ENCODE results near the gene DEPDC4.

Gene DEPDC4

DNA sequence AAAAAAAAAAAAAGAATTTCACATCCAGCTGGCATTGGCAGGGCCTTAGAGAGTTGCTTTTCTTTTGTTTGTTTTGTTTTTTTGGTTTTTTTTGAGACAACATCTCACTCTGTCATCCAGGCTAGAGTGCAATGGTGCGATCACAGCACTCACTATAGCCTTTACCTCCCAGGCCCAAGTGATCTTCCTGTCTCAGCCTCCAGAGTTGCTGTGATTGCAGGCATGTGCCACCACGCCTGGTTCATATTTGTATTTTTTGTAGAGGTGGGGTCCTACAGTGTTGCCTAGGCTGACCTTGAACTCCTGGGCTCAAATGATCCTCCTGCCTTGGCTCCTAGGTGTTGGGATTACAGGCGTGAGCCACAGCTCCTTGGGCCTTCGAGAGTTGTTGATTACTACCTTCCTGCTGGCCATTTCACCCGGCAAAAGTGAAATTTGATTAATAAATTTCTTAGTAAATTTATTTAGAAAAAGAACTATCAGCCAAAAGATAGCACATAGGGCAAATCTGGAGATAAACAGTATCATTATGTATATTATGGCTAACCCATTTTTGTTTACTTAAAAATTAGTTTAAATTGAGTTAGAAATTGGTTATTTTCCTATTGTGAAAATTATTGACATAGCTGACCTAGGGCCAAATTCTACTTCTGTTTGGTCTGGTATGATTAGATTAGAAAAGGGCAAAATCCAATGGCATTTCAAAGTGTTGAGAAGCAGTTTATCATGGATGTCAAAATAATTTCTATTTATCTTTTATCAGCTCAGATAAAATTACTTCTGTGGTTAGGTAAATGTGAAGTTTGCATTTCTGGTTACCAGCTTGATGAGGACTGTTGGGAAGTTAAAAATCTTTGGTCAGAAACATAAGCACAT is 53.6 kb downstream of the DEPDC4 start:
- no peak for DNase-seq

DNA sequence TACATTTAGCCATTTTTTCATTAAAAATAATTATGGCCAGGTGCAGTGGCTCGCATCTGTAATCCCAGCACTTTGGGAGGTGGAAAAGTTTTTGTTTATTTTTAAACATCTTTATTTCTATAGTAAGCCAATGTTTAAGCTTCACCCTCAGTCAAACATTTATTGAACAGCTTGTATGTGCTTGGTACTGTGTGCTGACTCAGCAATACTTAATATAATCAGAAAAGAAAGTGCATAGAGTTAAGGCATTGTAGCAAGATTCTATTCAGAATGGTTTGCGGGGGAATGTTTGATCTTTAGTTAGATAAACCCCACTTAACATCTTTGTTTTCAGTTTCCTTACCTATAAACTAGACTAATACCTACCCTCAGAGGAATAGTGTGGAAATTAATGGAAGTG is 55.2 kb downstream of the DEPDC4 start:
- DNase-seq: no peak

DNA sequence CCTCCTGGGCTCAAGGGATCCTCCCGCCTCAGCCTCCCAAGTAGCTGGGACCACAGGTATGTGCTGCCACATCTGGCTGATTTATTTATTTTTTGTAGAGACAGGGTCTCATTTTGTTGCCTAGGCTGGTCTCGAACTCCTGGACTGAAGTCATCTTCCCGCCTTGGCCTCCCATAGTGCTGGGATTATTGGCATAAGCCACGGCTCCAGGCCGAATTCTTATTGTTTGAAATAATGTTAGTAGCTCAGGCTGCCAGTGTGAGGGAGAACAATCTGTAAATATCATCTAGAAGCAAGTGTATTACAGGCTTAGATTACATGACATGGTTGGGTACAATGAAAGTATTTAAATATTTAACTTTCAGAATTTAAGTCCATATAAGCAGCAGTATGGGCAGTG is 58.0 kb downstream of the DEPDC4 start:
- no peak for DNase-seq

DNA sequence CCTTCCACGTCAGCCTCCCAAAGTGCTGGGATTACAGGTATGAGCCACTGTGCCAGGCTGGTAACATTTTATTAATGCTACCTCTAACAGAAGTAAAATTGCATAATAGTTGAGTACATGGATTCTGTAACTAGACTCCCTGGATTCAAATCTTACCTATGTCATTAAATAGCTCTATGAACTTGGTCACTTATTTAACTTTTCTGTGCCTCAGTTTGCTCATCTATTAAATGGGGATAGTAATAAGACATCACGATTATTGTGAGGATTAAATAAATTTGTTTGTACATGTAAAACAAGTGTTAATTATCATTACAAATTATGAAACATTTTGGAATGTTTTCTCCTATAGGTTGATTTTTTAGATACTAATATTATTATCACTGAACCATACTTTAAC is 59.6 kb downstream of the DEPDC4 start:
- DNase-seq: no peak

DNA sequence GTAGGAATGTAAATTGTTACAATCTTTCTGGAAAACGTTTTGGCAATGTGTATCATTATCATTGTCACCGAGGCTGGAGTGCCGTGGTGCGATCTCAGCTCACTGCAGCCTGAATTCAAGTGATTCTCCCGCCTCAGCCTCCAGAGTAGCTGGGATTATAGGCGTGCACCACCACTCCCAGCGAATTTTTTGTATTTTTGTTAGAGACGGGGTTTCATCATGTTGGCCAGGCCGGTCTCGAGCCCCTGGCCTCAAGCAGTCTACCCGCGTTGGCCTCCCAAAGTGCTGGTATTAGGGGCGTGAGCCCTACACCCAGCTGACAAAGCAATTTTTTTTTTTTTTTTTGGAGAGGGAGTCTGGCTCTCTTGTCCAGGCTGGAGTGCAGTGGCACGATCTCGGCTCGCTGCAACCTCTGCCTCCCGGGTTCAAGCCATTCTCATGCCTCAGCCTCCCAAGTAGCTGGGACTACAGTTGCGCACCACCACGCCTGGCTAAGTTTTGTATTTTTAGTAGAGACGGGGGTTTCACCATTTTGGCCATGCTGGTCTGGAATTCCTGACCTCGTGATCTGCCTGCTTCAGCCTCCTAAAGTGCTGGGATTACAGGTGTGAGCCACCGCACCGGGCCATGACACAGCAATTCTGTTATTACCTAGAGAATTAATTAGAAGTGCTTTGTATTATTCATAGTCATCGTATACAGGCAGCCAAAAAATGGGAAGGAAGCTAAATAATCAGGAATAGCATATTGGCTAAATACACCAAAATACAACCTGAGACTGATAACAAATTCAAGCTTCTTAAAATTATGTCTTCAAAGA is 65.1 kb downstream of the DEPDC4 start:
- no peak for DNase-seq

DNA sequence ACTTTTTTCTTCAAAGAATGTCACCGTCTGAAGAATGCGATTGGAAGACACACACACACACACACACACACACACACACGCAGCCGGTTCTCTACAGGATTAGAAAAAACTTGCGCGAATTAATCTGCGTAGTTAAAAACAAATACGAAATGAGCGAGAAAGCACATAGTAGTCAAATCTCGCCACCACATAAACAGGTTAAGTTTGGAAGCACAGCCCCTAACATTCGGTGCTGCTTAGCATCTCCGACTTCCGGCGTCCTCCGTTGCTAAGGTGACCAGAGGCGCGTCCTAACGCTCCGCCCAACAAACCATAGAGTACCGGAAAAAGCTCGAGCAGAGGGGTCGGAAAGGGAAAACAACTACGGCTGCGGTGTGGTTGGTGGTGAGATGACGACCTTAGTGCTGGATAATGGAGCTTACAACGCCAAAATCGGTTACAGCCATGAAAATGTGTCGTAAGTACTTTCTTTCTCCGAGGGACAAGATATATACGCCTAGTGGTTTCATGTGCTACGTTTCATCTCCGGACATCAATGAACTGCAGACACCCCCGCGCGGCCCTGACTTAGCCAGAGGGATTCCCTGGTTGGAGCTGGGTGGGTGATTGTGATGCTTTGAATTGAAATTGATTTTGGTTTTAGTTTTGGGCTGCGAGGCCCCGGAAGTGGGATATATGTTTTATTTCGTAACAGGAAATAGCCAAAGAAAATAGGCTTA is 66.3 kb downstream of the DEPDC4 start, which contains the start of gene ACTR6:
ACTR6 (plus strand) TSS at position 353 of the 719 bp plus-strand sequence; CDS start at position 390, 37 bp downstream.
- DNase-seq: peak; percentile 92 to 98

DNA sequence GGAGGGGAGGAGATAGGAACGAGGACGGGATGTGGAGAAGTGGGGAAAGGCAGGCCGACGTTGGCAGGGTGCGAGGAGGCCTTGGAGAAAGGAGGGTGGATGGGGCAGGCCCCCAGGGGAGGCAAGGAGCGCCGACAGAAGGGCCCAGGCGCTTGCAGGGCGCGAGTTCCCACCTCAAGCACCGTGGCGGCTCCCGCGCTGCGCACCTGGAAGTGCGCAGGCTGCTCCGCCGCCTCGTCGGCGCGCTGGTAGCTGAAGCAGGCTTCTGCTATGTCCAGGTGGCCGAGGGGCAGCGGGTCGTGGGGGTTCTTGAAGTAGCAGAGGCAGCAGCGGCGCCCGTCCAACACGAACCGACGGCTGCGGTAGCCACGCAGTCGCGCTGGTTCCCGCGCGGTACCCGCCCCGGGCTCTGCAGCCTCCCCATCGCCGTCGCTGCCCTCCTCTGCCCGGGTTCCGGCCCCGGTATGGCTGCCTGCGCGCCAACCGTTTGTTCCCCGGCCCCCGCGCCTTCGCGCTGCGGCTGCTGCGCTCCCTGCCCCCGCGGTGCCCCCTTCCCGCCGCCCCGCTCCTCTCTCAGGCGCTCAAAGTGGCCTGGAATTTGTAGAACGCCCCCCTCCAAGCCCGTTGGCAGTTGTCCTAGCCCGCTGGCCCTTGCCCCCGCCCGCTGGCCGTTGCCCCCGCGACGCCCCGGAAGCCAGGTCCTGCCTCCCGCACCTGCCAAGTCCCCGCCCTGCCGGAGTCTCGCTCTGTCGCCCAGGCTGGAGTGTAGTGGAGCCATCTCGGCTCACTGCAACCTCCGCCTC is 67.3 kb downstream of the DEPDC4 start:
- DNase-seq: peak; percentile 53 to 89

DNA sequence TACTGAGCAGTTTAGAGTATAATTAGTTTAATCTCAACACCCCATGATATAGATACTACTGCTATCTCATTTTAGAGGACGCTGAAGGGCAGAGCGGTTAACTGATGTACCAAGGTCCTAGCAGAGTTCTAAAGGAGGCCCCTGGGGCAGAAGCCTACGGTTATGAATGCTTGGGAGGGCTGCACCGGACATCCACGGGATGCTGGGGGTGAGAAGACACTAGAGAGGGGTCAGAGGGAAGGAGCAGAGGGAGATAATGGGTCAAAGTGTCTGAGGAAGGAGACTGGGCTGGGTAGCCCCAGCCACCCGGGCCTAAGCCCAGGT is 67.9 kb downstream of the DEPDC4 start:
- no peak for DNase-seq

DNA sequence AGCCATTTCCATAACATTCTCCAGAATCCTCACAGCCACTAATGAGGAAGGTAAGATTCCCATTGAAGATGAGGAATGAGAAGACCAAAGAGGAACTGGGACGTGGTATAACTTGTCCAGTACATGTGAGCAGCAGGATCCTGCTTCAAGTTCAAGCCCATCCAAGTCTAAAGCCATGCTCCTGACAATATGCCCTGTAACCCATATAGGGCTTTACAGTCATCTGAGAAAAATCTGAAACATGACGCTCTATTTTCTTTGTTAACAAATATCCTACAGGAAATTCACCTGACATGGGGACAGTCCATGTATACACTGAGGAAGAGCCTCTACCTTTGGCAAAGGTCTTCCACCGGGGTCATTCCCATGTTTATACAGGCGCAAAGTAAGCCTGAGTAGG is 69.4 kb downstream of the DEPDC4 start:
- DNase-seq: no peak

DNA sequence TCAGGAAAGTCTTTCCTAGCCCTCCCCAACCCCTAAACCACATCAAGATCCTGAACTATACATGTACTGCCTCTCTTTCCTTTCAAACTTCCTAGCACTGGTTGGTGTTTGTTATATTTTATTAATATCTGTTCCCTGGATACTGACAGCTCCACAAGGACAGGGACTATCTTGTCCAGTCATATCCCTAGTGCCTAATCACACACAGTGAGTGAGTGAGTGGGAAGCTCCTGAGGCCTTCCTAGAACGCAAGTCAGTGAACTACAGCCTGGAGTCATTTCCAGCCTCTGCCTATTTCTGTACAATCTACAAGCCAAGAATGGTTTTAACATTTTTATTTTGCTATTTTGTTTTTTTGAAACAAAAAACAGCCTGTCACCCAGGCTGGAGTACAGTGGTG is 73.8 kb downstream of the DEPDC4 start:
- no peak for DNase-seq

Data from NCI-H526 (cell line).